ENCODE results near the gene VPS39. TPM values are rescaled to one million over a fixed set of nuclear protein-coding genes. Genes with fewer than 3 reads are reported as not detected.
A peak's percentile ranks its signal among the peaks of the same experiment; 100 is the strongest.

Gene VPS39
- 79.9 TPM for total RNA-seq
- long read RNA-seq, full-length matches to known transcripts, result 62 of 92 reads
- long read RNA-seq, partial matches to known transcripts, result 15 of 92 reads
- long read RNA-seq, other reads (novel, unspliced or antisense), result 15 of 92 reads

GRCh38 chr15:42207674-42208579 is at the start of gene VPS39:
VPS39 (minus strand) TSS chr15:42208304; CDS start chr15:42208153, 151 bp downstream.
- DNase-seq (peak; percentile 92), ATAC-seq (peak; percentile 95 to 97)
- intact Hi-C loops (cut with DNase I), result no loop called here
- Histone ChIP-seq H3K36me3 (peaks cover 37% of the 10 kb centered on the region), H3K27ac (peak within 1 kb of the TSS; percentile 90), H3K4me1 (peaks cover 47% of the 10 kb centered on the region), H3K4me3 (peak within 1 kb of the TSS; percentile 86), H3K9me3 (no peaks in the 10 kb centered on the region), H3K27me3 (ENCODE audit: low read depth) (no peaks in the 10 kb centered on the region)
- no peak for TF ChIP-seq CTCF (IDR thresholded peaks at IDR 0.05)

GRCh38 chr15:42253300-42253699 is 45.2 kb upstream of the VPS39 start:
- Histone ChIP-seq H3K36me3 (peaks cover 41% of the 10 kb centered on the region), H3K27me3 (ENCODE audit: low read depth) (no peaks in the 10 kb centered on the region), H3K9me3 (no peaks in the 10 kb centered on the region), H3K4me1 (no peaks in the 10 kb centered on the region), H3K4me3 (no peak overlapping the region), H3K27ac (peak overlapping the region; percentile 20)
- DNase-seq (no peak), ATAC-seq (peak; percentile 55 to 91)
- intact Hi-C loops (cut with DNase I), result no loop called here
- no peak for TF ChIP-seq CTCF (IDR thresholded peaks at IDR 0.05)

GRCh38 chr15:42240823-42241222 is 32.7 kb upstream of the VPS39 start:
- intact Hi-C loops (cut with DNase I), result no loop called here
- no peak for ATAC-seq
- H3K27ac ChIP-seq, result no peak overlapping the region
- H3K27me3 ChIP-seq (ENCODE audit: low read depth), result no peaks in the 10 kb centered on the region
- peaks cover 79% of the 10 kb centered on the region for H3K36me3 ChIP-seq
- no peak overlapping the region for H3K4me3 ChIP-seq
- no peaks in the 10 kb centered on the region for H3K4me1 ChIP-seq
- no peak for TF ChIP-seq CTCF (IDR thresholded peaks at IDR 0.05)
- no peak for DNase-seq
- H3K9me3 ChIP-seq, result no peaks in the 10 kb centered on the region

- H3K4me1 ChIP-seq, result no peaks in the 10 kb centered on the region
- peak overlapping the region; percentile 26 for H3K27ac ChIP-seq
- TF ChIP-seq CTCF (IDR thresholded peaks at IDR 0.05), result no peak
- peaks cover 89% of the 10 kb centered on the region for H3K36me3 ChIP-seq
- intact Hi-C loops (cut with DNase I), result no loop called here
- no peaks in the 10 kb centered on the region for H3K27me3 ChIP-seq (ENCODE audit: low read depth)
- no peak overlapping the region for H3K4me3 ChIP-seq
- H3K9me3 ChIP-seq, result no peaks in the 10 kb centered on the region
- DNase-seq, result no peak
- peak; percentile 94 to 98 for ATAC-seq
Measured at GRCh38 chr15:42239528-42240182, 31.6 kb upstream of the VPS39 start.

- peaks cover 97% of the 10 kb centered on the region for H3K36me3 ChIP-seq
- DNase-seq, result no peak
- H3K4me3 ChIP-seq, result no peak overlapping the region
- peak in 1 of 2 donors; percentile 42 for ATAC-seq
- intact Hi-C loops (cut with DNase I), result no loop called here
- H3K9me3 ChIP-seq, result no peaks in the 10 kb centered on the region
- no peak overlapping the region for H3K27ac ChIP-seq
- H3K27me3 ChIP-seq (ENCODE audit: low read depth), result no peaks in the 10 kb centered on the region
- no peak for TF ChIP-seq CTCF (IDR thresholded peaks at IDR 0.05)
- peaks cover under 1% of the 10 kb centered on the region for H3K4me1 ChIP-seq
Measured at GRCh38 chr15:42233107-42233506, 25.0 kb upstream of the VPS39 start.
